Neural progenitor cell (in vitro differentiated cells): Measurements from ENCODE around the gene SGTA.

ENCODE experiments used
- EZH2phosphoT487 ChIP-seq: fragments of 200-600 bp; sonication (generic); IDR thresholded peaks from 2 replicates; pipeline ENCODE4 v1.6.1; 2017; ENCODE audit warnings: antibody characterized with exemption
- TF ChIP-seq, protein P1 (sequence below): fragments of 200-600 bp; sonication (generic); IDR thresholded peaks from 2 replicates; pipeline ENCODE4 v1.5.1; 2017; ENCODE audit warnings: antibody characterized with exemption, mild to moderate bottlenecking

DNA sequence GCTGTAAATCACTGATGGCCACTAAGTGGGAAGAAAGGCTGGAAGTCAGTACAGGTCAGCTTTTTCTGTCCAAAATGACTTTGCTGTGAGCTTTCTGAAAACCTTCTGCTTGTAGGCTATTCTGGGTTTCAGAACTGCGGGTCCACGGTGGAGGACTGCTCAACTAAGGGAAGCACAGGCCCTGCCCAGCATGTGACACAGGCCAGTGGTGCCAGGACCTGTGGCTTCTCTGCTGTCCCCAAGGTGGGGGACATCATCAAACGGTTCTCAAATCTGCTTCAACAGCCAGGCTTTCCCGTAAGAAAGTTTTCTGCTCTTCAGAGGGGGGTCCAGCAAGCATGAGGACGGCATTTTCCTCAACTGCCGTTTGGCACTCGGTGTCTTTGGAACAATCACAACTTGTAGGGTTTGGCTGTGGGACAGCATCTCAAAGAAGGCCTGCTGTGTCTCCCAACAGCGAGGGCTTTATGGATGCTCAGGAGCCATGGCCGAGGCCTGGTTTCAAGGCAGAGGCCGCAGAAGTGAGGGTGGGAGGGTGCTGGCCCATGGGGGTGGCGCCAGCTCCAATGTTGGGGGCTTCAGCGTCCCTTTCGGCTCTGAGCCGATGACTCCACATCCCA lies 3.8 kb downstream of the SGTA start:
- TF ChIP-seq EZH2phosphoT487: no peak
- TF ChIP-seq, protein P1, sequence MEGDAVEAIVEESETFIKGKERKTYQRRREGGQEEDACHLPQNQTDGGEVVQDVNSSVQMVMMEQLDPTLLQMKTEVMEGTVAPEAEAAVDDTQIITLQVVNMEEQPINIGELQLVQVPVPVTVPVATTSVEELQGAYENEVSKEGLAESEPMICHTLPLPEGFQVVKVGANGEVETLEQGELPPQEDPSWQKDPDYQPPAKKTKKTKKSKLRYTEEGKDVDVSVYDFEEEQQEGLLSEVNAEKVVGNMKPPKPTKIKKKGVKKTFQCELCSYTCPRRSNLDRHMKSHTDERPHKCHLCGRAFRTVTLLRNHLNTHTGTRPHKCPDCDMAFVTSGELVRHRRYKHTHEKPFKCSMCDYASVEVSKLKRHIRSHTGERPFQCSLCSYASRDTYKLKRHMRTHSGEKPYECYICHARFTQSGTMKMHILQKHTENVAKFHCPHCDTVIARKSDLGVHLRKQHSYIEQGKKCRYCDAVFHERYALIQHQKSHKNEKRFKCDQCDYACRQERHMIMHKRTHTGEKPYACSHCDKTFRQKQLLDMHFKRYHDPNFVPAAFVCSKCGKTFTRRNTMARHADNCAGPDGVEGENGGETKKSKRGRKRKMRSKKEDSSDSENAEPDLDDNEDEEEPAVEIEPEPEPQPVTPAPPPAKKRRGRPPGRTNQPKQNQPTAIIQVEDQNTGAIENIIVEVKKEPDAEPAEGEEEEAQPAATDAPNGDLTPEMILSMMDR: no peak
